Activated CD8-positive, alpha-beta memory T cell treated with anti-CD3 and anti-CD28 coated beads, Interleukin-2, amount 50 U/mL, for 1 hour (primary cell): ENCODE data around the gene FEZ2.
"Not testable (repeated sequence)": the region's sequence is repeated elsewhere in the genome, so short reads cannot be mapped to it uniquely, and the experiment has no call there.

Experiments
- DNase-seq: peaks from one replicate; pipeline ENCODE4 v3.0.0-alpha.2; 2020; ENCODE audit errors: extremely low read depth

FEZ2 gene

GRCh38 chr2:36597532-36598377, at the start of gene FEZ2:
Gene FEZ2, minus strand, starts transcription at chr2:36598168. Its CDS starts 26 bp downstream, at chr2:36598142.
- DNase-seq: no peak

DNA sequence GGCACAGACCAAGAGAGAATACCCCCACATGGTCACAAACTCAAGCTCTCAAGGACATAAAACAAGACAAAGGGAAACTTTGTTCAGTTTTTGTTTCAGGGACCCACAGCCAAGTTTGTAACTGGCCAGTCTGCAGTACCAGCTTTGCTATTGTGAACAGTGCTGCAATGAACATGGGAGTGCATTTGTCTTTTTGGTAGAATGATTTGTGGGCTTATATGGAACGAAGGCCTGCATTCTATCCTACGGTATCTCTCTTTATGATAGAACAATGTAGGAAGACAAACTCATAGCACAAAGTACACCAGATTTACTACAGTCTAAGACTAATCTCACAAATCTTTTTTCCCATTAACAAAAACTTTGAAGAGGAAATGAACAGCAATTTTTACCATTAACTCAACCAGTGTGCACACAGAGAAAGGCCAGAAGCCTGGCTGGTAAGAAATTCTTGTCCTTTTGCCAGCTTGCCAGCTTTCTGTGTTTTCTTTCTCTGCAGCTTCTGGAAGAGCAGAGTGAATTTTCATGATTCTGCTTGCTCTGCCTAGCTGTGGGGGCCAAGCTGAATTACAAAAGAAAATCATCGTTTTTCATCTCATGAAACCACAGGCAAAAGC, 37.1 kb upstream of the FEZ2 start:
- DNase-seq: no peak

GRCh38 chr2:36633470-36634092, 35.6 kb upstream of the FEZ2 start:
- DNase-seq: no peak

- DNase-seq: no peak
Measured at GRCh38 chr2:36626756-36627155, 28.8 kb upstream of the FEZ2 start.

DNA sequence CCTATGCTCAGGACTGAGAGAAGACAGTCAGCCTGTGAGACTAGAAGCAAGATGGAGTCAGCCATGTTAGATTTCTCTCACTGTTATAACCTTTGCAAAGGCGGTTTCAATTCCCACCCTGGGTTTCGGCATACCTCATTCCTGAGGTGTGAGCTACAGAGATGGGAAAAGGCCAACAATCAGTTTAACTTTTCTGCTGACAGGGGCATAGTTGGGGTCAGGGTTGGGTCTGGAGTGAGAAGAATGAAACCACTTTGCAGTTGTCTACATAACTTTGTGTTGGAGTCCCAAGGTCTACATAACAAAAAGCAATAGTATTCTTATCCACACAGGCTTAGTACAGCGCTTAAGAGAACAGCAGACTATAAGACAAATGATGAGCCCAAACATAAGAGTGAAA, 28.1 kb upstream of the FEZ2 start:
- DNase-seq: no peak

- no peak for DNase-seq
Measured at GRCh38 chr2:36625304-36625703, 27.3 kb upstream of the FEZ2 start.

DNA sequence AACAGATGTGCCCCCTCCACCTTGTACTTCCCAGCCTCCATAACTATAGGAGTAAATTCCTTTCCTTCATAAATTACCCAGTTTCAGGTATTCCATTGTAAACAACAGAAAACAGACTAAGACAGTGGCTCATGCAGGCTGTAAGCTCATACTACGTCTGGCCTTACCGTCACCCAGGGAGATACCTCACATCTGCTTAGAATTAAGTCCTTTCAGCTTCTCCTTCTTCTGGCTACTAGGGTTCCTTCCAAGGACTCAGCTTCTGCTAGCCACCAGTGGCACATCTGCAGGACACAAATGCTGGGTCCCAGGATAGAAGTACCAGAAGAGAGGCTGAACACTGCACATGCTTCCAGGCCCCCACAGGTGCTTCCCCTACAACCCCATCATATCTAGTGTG, 22.4 kb upstream of the FEZ2 start:
- no peak for DNase-seq

DNA sequence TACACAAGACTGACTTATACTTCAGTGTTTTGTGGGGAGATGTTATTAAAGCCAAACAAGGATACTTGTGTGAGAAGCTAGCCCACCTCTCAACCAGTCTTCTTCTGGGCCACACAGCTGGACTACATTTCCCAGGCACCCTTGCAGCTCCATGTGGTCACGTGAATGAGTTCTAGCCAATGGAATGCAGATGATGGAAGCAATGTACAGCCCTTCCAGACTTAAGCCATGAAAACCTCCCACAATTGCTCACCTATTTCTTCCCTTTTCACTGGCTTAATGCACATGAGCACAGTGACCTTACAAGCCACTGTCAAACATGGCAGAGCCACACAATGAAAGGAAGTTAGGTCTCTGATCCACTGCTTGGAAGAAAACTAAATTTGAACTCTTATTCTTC, 20.4 kb upstream of the FEZ2 start:
- DNase-seq: no peak

- DNase-seq: no peak
Measured at GRCh38 chr2:36616947-36617346, 19.0 kb upstream of the FEZ2 start.

DNA sequence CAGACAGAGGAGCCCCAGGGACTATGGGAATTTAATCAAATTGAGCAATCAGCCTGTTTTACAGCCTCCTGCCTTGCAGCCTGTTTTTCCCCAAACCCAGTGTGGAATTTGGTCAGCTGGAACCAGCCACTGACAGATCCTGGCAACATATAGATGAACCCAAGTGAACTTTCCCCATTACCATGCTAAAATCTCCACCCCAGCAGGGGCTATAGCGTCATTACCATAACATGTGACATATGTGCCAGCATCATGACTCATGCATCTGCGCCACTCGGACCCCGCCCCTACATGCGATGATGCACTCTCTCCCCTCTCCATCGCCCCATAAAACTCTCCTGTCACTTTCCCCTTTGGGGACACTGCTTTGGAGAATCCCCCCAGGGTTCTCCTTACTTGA, 17.3 kb upstream of the FEZ2 start:
- DNase-seq: no peak

DNA sequence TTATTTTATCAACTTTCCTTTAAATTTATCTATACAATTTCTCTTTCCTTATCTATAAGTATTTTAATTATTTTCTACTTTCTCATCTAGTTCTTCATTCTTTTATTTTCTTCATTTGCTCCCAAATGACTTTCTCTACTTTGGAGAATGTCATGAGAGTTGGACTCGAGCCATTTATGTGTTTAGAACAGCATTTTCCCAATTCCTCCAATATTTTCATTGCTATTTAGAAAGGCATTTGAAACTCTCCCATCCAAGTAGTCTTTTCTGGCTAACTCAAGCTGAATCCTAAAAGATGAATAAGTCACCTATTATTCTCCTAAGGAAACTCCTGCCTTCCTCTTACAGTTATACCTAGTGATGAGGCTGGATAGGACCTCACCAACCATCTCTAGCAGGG, 15.8 kb upstream of the FEZ2 start:
- no peak for DNase-seq

- no peak for DNase-seq
Measured at GRCh38 chr2:36611316-36611990, 13.5 kb upstream of the FEZ2 start.

- DNase-seq: no peak
Measured at GRCh38 chr2:36609507-36609906, 11.5 kb upstream of the FEZ2 start.

- DNase-seq: no peak
Measured at GRCh38 chr2:36607947-36608346, 10.0 kb upstream of the FEZ2 start.

DNA sequence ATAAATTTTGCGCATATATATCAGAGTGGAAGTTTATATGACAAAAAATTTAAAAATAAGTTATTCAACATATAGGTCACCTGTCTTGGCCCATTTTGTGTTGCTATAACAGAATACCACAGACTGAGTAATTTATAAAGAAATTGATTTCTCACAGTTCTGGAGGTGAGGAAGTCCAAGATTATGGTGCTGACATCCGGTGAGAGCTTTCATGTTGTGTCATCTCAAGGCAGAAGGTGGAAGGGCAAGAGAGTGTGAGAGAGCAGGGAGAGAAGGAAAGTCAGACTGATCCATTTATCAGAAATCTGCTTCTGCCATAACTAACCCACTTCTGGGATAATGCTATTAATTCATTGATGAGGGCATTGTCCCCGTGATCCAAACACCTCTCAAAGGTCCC, 9.0 kb upstream of the FEZ2 start:
- DNase-seq: no peak

DNA sequence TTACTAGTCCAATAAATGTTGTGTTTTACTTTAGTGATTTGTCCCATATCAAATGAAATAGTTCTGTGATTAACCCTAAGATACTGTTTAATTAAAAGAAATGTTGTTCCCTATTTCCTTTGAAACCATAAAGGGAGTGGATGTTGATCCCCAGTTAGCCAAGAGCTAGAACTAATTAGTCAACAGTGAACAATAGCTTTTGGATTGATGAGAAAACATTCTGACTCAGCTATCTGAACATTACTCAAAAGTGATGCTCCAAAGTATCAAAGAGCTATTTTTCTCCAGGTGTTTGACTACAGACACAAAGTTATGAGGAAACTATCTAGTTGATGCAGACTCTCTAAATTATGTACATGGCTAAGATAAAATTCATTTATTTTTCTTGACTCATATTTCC, 7.3 kb upstream of the FEZ2 start:
- no peak for DNase-seq

DNA sequence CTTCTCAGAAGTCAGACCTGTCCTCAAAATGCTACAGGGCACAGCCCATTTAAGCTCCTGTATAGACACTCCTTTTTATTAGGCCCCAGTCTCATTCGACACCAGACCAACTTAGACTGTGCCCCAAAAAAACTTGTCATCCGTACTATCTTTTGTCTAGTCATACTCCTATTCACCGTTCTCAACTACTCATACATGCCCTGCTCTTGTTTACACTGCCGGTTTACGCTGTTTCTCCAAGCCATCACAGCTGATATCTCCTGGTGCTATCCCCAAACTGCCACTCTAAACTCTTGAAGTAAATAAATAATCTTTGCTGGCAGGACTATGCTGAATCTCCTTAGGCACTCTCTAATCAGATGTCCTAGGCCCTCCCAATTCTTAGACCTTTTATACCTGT, 5.7 kb upstream of the FEZ2 start:
- DNase-seq: not testable (repeated sequence)

DNA sequence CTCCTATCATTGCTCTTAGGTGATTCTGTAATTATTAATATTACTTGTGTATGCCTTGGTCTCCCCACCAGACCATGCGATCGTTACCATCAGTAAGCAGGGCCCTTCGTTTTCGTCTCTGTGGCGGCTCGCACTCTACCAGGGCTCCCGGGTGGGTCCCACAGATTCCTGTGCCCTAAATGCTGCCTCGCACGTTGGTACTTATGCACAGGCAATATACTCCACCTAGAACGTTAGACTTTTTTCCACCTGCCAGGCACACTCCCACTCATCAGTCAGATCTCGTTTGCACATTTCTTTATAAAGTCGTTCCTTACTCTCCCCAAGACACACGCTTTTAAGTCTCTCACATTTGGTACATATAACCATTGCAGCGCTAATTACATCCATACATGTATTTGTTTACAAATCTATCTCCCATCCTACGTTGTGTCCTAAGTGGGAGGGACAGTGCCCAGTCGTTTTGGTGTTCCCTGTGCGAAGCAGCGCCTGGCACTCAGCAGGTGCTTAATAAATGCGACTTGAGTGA, 901 bp downstream of the FEZ2 start:
- no peak for DNase-seq

- DNase-seq: no peak
Measured at GRCh38 chr2:36596397-36596796, 1.6 kb downstream of the FEZ2 start.

GRCh38 chr2:36594849-36595248, 3.1 kb downstream of the FEZ2 start:
- no peak for DNase-seq

DNA sequence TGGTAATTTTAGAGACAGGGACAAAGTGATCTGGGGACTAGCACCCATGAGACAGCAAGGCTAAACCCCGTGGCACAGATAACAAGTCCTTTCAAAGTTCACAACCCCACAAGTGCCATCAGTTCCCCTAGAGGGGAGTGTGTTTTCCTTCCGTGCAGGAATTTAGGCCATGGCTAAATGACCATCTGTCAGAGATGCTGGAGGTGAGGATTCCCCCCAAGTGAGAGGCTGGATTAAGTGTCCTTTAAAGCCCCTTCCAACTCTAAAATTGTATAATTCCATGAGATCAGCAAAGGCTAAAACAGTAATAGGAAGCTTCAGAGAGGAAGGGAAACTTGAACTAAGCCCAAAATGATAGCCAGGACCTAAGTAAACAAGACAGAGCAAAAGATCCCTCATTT, 8.7 kb downstream of the FEZ2 start:
- DNase-seq: no peak

DNA sequence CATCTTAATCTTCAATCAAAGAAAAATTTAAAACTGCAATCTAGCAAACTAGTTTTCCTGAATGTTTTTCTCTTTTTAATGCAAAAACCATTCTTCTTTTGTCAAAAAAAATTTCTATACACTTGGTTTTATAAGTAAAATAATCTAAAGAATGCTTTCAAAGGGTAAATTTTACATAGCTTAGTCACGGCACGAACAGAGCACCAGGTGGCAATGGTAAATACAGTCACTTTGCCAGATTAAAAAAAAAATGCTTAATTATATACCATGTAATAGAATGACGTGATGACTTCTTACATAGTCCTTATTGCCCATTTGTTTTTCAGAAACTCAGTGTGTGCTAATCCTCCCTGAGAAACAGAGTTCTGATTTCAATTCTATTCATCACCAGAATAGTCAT, 10.4 kb downstream of the FEZ2 start:
- DNase-seq: no peak
